Natural killer cell (primary cell): ENCODE data around the gene SYT13. TPM values are rescaled to one million over a fixed set of nuclear protein-coding genes. Genes with fewer than 3 reads are reported as not detected.

Experiments
- ATAC-seq, 3 donors: fragments of 150-1000 bp in 2 of 3; fragments of 200-7000 bp in 1 of 3; cut with Tn5 transposase; 1 replicate in 1 of 3; 2 replicates in 2 of 3; pipeline ENCODE4 v1.10.0; 2021; ENCODE audit warnings: mild to moderate bottlenecking in 2 of 3, moderate library complexity in 2 of 3
- DNase-seq, 2 donors: peaks; one replicate each; pipeline versions ENCODE4 v3.0.0 to v3.0.0-alpha.2; 2013 to 2021; ENCODE audit warnings: mixed read lengths in 1 of 2
- H3K27ac ChIP-seq: one replicate; pipeline ENCODE4 v1.5.1; 2013; ENCODE audit warnings: mild to moderate bottlenecking, low read length
- H3K27me3 ChIP-seq: one replicate; pipeline ENCODE4 v1.6.1; 2013; ENCODE audit warnings: low read length; ENCODE audit not compliant: control insufficient read depth, insufficient read depth
- H3K36me3 ChIP-seq: one replicate; pipeline ENCODE4 v1.6.1; 2013; ENCODE audit warnings: low read length; ENCODE audit not compliant: control insufficient read depth, insufficient read depth
- H3K4me1 ChIP-seq: one replicate; pipeline ENCODE4 v1.6.1; 2013; ENCODE audit warnings: low read length; ENCODE audit not compliant: control insufficient read depth, insufficient read depth
- H3K4me3 ChIP-seq: one replicate; pipeline ENCODE4 v1.5.1; 2013; ENCODE audit warnings: low read length
- H3K9me3 ChIP-seq: one replicate; pipeline ENCODE4 v1.6.1; 2013; ENCODE audit warnings: low read length; ENCODE audit not compliant: control insufficient read depth, insufficient read depth
- H3K27ac Mint-ChIP-seq, 2 donors: one replicate each; pipeline ENCODE4 v1.8.0; 2022; ENCODE audit warnings: mild to moderate bottlenecking in 2 of 2, mixed read lengths in 2 of 2, moderate library complexity in 1 of 2
- H3K27me3 Mint-ChIP-seq, 2 donors: one replicate each; pipeline ENCODE4 v1.8.0; 2022; ENCODE audit warnings: low read depth in 2 of 2, mixed read lengths in 2 of 2
- H3K36me3 Mint-ChIP-seq: one replicate; pipeline ENCODE4 v1.8.0; 2022; ENCODE audit warnings: mixed read lengths
- H3K4me1 Mint-ChIP-seq, 2 donors: one replicate each; pipeline ENCODE4 v1.8.0; 2022; ENCODE audit warnings: mixed read lengths in 2 of 2
- H3K4me3 Mint-ChIP-seq: one replicate; pipeline ENCODE4 v1.8.0; 2022; ENCODE audit warnings: mild to moderate bottlenecking, moderate library complexity, mixed read lengths
- H3K9me3 Mint-ChIP-seq, 2 donors: one replicate each; pipeline ENCODE4 v1.8.0; 2022; ENCODE audit warnings: mixed read lengths in 2 of 2
- CTCF ChIP-seq: fragments of 200-600 bp; IDR thresholded peaks from one replicate; pipeline ENCODE4 v1.8.0; 2022; ENCODE audit warnings: antibody characterized with exemption
- WGBS: methylation state at CpG from one replicate; pipeline ENCODE4 v1.1.7; 2013; ENCODE audit warnings: missing lambda C conversion rate; ENCODE audit not compliant: insufficient coverage; 5-methylcytosine and 5-hydroxymethylcytosine counted together
- intact Hi-C: fragments of 100-400 bp; cut with micrococcal nuclease; formaldehyde crosslinking; loops from one replicate; pipeline ENCODE4 v1.14.2; 2022
- total RNA-seq, 4 donors: library from RNA; stranded (reverse); fragments of 120-200 nt in 1 of 4; gene quantifications; one replicate each; pipeline versions ENCODE4 v1.2.3 to v1.2.4, GENCODE V29; 2013 to 2022

The SYT13 gene
- total RNA-seq, 3 donors from 2014 or later (not counting 1 experiment from before 2014, with no cell fraction given) = not detected

DNA sequence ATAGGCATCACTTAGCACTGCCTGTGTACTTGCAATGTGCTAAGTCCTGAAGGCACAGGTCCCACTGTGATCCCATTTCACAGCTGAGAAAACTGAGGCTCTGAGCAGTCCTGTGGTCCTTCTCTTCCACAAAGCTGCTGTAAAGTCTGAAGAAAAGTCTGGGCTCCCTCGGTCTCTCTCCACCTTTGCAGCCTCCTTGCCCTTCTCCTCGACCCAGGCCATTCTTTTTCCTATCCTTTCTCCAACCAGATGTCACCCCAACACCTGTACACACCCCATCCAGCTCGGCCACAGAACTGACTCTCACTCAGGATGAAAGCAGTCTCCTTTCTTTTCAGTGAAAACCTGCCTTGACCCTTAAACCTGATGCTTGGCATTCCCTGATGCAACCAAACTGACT lies 42.6 kb upstream of the SYT13 start:
- no peaks in the 10 kb centered on the region for H3K4me1 ChIP-seq
- peaks cover 21 to 35% of the 10 kb centered on the region in 2 donors for H3K27me3 Mint-ChIP-seq
- H3K27ac Mint-ChIP-seq = no peak overlapping the region

GRCh38 chr11:45324459-45324858 lies 38.3 kb upstream of the SYT13 start:
- Mint-ChIP-seq H3K27me3 (peaks cover 22 to 33% of the 10 kb centered on the region in 2 donors), H3K27ac (no peak overlapping the region), H3K36me3 (no peaks in the 10 kb centered on the region), H3K9me3 (no peaks in the 10 kb centered on the region), H3K4me1 (peaks cover 0 to 5% of the 10 kb centered on the region in 2 donors), H3K4me3 (no peak overlapping the region)
- no peak for TF ChIP-seq CTCF
- Histone ChIP-seq H3K4me1 (no peaks in the 10 kb centered on the region), H3K27me3 (no peaks in the 10 kb centered on the region), H3K27ac (no peak overlapping the region), H3K9me3 (no peaks in the 10 kb centered on the region), H3K4me3 (no peak overlapping the region), H3K36me3 (no peaks in the 10 kb centered on the region)
- DNase-seq = no peak
- peak in 1 of 3 donors; percentile 38 for ATAC-seq
- intact Hi-C loops = no loop called here
- WGBS = 77% methylated on average over 5 of the region's 6 CpGs

More for the DNA sequence above, 42.6 kb upstream of the SYT13 start:
- Histone ChIP-seq H3K27me3 (no peaks in the 10 kb centered on the region), H3K36me3 (no peaks in the 10 kb centered on the region), H3K9me3 (no peaks in the 10 kb centered on the region), H3K4me3 (no peak overlapping the region), H3K27ac (no peak overlapping the region)
- H3K9me3 Mint-ChIP-seq = no peaks in the 10 kb centered on the region
- H3K36me3 Mint-ChIP-seq = no peaks in the 10 kb centered on the region
- no peak for TF ChIP-seq CTCF
- ATAC-seq = no peak
- no peak overlapping the region for H3K4me3 Mint-ChIP-seq
- no peak for DNase-seq
- WGBS = 63% methylated on average over 3 of the region's 3 CpGs
- H3K4me1 Mint-ChIP-seq = peaks cover 0 to 5% of the 10 kb centered on the region in 2 donors
- intact Hi-C loops = no loop called here

GRCh38 chr11:45323601-45324249 lies 37.6 kb upstream of the SYT13 start:
- no peaks in the 10 kb centered on the region for H3K36me3 ChIP-seq
- no peak overlapping the region for H3K27ac ChIP-seq
- no peak overlapping the region for H3K27ac Mint-ChIP-seq
- H3K9me3 Mint-ChIP-seq = no peaks in the 10 kb centered on the region
- no peaks in the 10 kb centered on the region for H3K27me3 ChIP-seq
- ATAC-seq (no peak), DNase-seq (no peak)
- intact Hi-C loops = no loop called here
- no peak overlapping the region for H3K4me3 ChIP-seq
- peaks cover 22 to 33% of the 10 kb centered on the region in 2 donors for H3K27me3 Mint-ChIP-seq
- no peak overlapping the region for H3K4me3 Mint-ChIP-seq
- 79% methylated on average over 8 of the region's 8 CpGs for WGBS
- no peaks in the 10 kb centered on the region for H3K36me3 Mint-ChIP-seq
- no peaks in the 10 kb centered on the region for H3K9me3 ChIP-seq
- H3K4me1 ChIP-seq = no peaks in the 10 kb centered on the region
- H3K4me1 Mint-ChIP-seq = peaks cover 0 to 5% of the 10 kb centered on the region in 2 donors
- no peak for TF ChIP-seq CTCF
